ENCODE results near the gene NRXN3. TPM values are rescaled to one million over a fixed set of nuclear protein-coding genes. Genes with fewer than 3 reads are reported as not detected.

Gene NRXN3
- total RNA-seq, 6 experiments from 2014 or later: 0.07 to 0.28 (median 0.11) TPM; not detected in 2

DNA sequence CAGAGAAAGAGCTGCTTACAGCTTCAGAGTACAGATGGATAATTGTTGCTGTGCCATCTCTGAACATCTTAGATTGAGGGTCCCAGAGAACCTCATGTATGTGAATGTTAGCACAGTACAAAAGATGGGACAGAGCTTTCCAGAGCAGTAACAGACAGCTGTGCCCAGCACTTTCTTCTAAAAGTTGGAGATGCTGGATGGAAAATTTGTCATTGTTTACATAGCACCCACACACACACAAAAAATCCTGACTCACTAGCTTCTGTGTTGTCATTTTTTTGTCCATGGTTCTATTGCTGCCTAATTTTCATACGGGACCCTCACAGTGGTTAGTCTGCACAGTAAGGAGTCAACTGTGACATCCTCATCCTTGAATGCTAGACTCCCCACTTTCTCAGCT lies 1666.4 kb downstream of the NRXN3 start:
- TF ChIP-seq, protein P1, sequence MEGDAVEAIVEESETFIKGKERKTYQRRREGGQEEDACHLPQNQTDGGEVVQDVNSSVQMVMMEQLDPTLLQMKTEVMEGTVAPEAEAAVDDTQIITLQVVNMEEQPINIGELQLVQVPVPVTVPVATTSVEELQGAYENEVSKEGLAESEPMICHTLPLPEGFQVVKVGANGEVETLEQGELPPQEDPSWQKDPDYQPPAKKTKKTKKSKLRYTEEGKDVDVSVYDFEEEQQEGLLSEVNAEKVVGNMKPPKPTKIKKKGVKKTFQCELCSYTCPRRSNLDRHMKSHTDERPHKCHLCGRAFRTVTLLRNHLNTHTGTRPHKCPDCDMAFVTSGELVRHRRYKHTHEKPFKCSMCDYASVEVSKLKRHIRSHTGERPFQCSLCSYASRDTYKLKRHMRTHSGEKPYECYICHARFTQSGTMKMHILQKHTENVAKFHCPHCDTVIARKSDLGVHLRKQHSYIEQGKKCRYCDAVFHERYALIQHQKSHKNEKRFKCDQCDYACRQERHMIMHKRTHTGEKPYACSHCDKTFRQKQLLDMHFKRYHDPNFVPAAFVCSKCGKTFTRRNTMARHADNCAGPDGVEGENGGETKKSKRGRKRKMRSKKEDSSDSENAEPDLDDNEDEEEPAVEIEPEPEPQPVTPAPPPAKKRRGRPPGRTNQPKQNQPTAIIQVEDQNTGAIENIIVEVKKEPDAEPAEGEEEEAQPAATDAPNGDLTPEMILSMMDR (IDR thresholded peaks at IDR 0.05): no peak
- Mint-ChIP-seq H3K36me3 (ENCODE audit: low read depth) (no peaks in the 10 kb centered on the region), H3K27me3 (ENCODE audit: insufficient read depth) (no peaks in the 10 kb centered on the region; the same call in 1 of the 2 replicates), H3K4me3 (no peak overlapping the region), H3K27ac (no peak overlapping the region), H3K9me3 (peaks cover 18% of the 10 kb centered on the region), H3K4me1 (ENCODE audit: low read depth) (no peaks in the 10 kb centered on the region)
- no peak for DNase-seq

DNA sequence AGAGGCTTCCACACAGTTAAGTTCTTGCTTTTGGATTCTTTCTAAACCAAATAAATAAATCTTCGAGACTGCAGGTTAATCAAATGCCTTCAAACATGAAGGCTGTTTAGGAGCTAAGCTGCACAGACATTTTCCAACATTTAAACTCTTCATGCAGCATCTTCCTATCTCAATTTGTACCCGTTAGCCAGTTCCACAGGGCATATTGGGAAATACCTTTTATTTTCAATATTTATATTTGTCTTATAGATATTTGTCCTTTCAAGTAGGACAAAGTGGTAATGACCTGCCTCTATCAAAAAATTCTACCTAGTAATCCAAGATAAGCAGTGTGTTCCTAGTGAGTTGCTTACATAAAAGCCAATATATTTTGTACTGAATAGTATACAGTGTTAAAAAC lies 1667.5 kb downstream of the NRXN3 start:
- Mint-ChIP-seq H3K4me3 (no peak overlapping the region), H3K36me3 (ENCODE audit: low read depth) (no peaks in the 10 kb centered on the region), H3K27me3 (ENCODE audit: insufficient read depth) (no peaks in the 10 kb centered on the region; the same call in 1 of the 2 replicates), H3K4me1 (ENCODE audit: low read depth) (no peaks in the 10 kb centered on the region), H3K9me3 (peaks cover 16% of the 10 kb centered on the region), H3K27ac (no peak overlapping the region)
- DNase-seq: no peak
- TF ChIP-seq, protein P1 (IDR thresholded peaks at IDR 0.05): no peak

DNA sequence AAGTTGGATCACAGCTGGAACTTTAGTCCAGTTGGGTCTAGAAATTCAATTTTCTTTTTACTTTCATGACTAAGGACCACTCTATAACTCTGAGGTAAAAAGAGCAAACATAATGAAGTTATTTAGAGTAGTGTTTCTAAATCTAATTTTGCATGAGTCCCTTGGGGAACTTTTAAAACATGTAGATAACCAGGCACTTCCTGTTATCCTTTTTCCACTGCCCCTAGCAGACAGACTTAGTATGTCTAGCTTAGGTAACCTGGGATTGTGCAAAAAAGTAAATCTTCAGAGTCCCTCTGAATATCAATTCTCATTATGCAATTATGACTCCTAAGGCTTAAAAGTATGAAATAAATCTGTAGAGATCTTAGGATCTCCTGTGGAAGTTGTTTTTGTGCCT lies 1669.9 kb downstream of the NRXN3 start:
- Mint-ChIP-seq H3K27me3 (ENCODE audit: insufficient read depth) (no peaks in the 10 kb centered on the region; the same call in 1 of the 2 replicates), H3K9me3 (peaks cover 20% of the 10 kb centered on the region), H3K27ac (no peak overlapping the region), H3K4me3 (no peak overlapping the region), H3K4me1 (ENCODE audit: low read depth) (no peaks in the 10 kb centered on the region), H3K36me3 (ENCODE audit: low read depth) (no peaks in the 10 kb centered on the region)
- TF ChIP-seq, protein P1 (IDR thresholded peaks at IDR 0.05): no peak
- no peak for DNase-seq

DNA sequence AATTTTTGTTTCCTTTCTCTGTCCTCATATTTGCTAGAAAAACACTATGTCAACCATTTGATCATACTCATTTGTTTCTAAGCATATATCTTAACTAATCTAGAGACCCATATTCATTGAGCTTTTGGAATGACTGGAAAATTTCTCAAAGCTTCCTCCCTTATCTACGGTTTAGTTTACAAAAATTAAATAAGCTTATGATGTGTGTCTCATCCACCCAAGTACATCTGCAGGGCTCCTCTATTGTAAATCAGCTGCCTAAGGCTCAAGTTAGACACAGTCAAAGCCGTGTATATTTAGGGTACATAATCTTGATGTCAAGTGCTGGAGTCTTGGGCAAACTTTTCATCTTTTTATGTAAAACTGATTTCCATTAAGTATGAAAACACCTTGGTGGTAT lies 1670.7 kb downstream of the NRXN3 start:
- H3K4me3 Mint-ChIP-seq: no peak overlapping the region
- no peaks in the 10 kb centered on the region for H3K36me3 Mint-ChIP-seq (ENCODE audit: low read depth)
- no peaks in the 10 kb centered on the region; the same call in 1 of the 2 replicates for H3K27me3 Mint-ChIP-seq (ENCODE audit: insufficient read depth)
- no peak overlapping the region for H3K27ac Mint-ChIP-seq
- DNase-seq: no peak
- no peaks in the 10 kb centered on the region for H3K4me1 Mint-ChIP-seq (ENCODE audit: low read depth)
- peaks cover 22% of the 10 kb centered on the region for H3K9me3 Mint-ChIP-seq
- TF ChIP-seq, protein P1 (IDR thresholded peaks at IDR 0.05): no peak

DNA sequence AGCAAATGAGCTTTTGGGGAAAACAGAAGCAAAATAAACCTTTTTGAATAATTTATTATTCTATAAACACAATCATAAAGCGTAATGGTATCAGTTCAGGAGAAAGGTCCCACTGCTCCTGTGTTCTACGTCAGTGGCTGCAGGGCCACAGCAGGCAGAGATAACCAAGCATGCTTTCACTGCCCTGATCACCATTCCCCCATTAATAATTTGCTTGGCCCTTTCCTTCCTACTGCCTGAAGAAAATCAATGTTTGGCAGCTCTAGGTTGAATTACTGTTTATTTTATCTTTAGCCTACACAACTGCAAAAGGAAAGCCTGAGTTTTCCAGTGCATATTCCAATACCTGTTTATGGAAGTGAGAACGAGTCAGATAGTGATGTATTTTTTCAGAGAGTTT lies 1671.3 kb downstream of the NRXN3 start:
- no peaks in the 10 kb centered on the region; the same call in 1 of the 2 replicates for H3K27me3 Mint-ChIP-seq (ENCODE audit: insufficient read depth)
- no peaks in the 10 kb centered on the region for H3K36me3 Mint-ChIP-seq (ENCODE audit: low read depth)
- H3K27ac Mint-ChIP-seq: no peak overlapping the region
- H3K4me1 Mint-ChIP-seq (ENCODE audit: low read depth): no peaks in the 10 kb centered on the region
- no peak for DNase-seq
- TF ChIP-seq, protein P1 (IDR thresholded peaks at IDR 0.05): no peak
- no peak overlapping the region for H3K4me3 Mint-ChIP-seq
- peaks cover 22% of the 10 kb centered on the region for H3K9me3 Mint-ChIP-seq

DNA sequence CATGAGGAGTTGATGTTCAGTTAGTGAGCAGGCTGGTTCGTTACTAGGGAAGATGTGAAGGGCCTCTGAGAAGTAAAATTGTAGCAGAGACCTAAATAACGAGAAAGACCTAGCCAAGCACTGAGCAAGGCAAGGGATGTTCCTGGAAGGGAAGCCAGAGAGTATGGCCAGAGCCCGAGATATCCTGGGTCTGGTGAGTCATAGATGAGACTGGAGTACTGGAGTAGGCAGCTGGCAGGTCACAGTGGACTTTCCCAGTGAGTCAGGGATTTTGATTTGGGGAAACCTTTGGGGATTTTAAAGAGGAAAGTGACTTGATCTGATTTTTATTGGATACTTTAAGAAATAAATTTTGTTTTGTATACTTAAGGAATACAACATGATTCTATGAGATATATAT lies 1672.1 kb downstream of the NRXN3 start:
- H3K36me3 Mint-ChIP-seq (ENCODE audit: low read depth): no peaks in the 10 kb centered on the region
- no peak for DNase-seq
- no peak overlapping the region for H3K4me3 Mint-ChIP-seq
- H3K27me3 Mint-ChIP-seq (ENCODE audit: insufficient read depth): no peaks in the 10 kb centered on the region
- peaks cover 27% of the 10 kb centered on the region for H3K9me3 Mint-ChIP-seq
- TF ChIP-seq, protein P1 (IDR thresholded peaks at IDR 0.05): no peak
- H3K4me1 Mint-ChIP-seq (ENCODE audit: low read depth): no peaks in the 10 kb centered on the region
- H3K27ac Mint-ChIP-seq: no peak overlapping the region
